Measurements from ENCODE around the gene ADORA2A.
"Not testable (repeated sequence)": the region's sequence is repeated elsewhere in the genome, so short reads cannot be mapped to it uniquely, and the experiment has no call there.

The ADORA2A gene

DNA sequence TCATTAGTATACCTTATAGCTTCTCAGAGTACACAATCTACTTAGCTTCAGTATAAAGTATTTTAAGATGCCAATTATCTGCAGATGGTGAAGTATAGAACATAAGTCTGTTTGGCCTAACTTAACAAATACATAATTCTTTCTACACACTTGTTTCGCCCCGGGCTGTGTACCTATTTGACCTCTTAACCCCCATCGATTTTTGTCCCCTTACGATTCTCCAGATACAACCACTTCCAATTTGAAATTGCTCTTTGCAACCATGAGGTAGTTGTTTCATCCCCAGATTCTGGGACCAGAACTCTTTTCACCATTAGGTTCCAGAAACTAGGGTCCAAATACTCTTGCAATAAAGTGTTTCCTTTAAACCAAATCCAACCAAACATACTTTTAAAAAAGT lies 57.8 kb downstream of the ADORA2A start:
- DNase-seq (ENCODE audit: low read depth in 2 of 2), result no peak

DNA sequence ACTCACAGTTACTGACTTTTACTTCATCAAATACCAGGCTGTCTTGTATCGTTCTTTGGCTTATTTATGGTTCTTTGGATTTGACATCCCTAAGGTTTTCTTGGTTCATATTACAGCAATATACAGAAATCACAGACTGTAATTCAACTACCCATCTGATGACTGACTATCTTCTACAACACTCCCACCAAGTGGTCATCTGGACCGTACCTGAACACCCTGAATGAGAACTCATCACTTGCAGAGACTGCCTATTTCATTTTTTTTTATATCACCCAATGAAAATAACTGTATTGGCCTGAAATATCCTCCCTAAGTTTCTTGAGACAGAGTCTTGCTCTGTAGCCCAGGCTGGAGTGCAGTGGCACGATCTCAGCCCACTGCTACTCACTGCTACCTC lies 58.2 kb downstream of the ADORA2A start:
- no peak for DNase-seq (ENCODE audit: low read depth in 2 of 2)

DNA sequence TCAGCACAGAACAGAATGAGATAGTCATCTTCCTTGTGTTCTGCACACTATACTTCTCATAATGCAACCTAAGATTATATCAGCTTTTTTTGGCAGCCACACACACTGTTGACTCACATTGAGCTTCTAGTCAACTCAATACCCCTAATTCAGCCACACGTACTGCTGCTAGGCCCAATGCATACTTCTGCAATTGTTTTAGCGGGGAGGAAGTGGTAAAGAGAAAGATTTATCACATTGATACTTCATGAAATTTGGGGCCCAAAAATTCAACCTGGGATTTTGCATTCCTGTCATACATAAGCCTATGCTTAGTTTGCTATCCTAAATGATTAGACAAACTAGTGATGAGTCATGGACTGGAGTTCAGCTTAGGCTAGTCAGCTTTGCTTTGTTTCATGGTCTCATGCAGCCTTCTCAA lies 59.1 kb downstream of the ADORA2A start:
- DNase-seq (ENCODE audit: low read depth in 2 of 2), result no peak

DNA sequence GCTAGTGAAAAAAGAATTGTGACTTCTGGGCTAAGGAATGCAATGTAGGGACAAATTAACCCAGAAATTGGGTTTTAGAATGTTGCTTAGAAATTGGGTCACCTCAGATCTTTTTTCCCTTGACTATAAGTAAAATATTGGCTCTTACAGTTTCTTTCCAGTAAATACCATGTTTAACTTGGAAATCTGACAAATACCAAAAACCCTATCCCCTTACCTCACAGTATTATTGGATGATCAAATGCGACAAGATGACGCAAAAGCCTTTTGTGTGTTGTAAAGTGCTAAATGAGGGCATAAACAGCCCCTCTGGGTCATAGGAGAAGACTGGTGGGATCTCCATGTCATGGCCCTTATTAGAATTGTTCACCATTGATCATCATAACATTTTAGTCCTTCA lies 61.6 kb downstream of the ADORA2A start:
- DNase-seq (ENCODE audit: low read depth in 2 of 2), result no peak

DNA sequence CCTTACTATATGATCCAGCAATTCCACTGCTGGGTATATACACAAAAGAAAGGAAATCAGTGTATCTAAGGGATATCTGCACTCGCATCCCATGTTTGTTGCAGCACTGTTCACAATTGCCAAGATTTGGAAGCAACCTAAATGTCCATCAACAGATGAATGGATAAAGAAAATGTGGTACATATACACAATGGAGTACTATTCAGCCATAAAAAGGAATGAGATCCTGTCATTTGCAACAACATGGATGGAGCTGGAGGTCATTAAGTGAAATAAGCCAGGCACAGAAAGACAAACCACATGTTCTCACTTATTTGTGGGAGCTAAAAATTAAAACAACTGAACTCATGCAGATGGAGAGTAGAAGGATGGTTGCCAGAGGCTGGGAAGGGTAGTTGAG lies 62.0 kb downstream of the ADORA2A start:
- not testable (repeated sequence) for DNase-seq (ENCODE audit: low read depth in 2 of 2)
